GM13977 (cell line): Measurements from ENCODE around the gene EEFSEC.

ENCODE experiments used
- DNase-seq: peaks from one replicate; pipeline ENCODE4 v3.0.0; 2012; ENCODE audit warnings: low spot score
- CTCF ChIP-seq: IDR thresholded peaks from 2 replicates; pipeline ENCODE4 v1.5.1; 2012; ENCODE audit warnings: mild to moderate bottlenecking, control low read depth; ENCODE audit not compliant: insufficient read depth; ENCODE audit errors: extremely low read depth, missing control alignments
- in situ Hi-C: fragments of 300-500 bp; cut with MboI; formaldehyde crosslinking; loops from one replicate; pipeline ENCODE4 v1.12.0; 2022; ENCODE audit warnings: low sequenced_read_pairs, low pct_unique_long_range_greater_than_20kb, mixed read lengths, inconsistent platforms; ENCODE audit not compliant: unreplicated experiment

The EEFSEC gene

DNA sequence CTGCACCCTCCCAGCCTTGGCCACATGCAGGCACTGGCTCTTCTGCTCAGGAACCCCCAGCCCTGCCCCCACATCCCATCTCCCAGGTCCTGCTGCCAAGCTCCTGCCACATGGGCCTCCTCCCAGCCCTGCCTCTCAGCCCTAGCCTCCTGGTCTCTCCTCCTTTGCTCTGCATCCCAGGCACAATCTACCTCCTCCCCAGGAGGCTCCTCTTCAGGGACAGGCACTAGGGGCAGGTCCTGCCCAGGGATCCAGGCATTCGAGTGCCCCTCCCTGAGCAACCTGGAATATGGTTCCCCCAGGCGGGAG, 301.0 kb downstream of the EEFSEC start:
- DNase-seq, result no peak
- TF ChIP-seq CTCF, result no peak
- in situ Hi-C loops, result no loop called here

DNA sequence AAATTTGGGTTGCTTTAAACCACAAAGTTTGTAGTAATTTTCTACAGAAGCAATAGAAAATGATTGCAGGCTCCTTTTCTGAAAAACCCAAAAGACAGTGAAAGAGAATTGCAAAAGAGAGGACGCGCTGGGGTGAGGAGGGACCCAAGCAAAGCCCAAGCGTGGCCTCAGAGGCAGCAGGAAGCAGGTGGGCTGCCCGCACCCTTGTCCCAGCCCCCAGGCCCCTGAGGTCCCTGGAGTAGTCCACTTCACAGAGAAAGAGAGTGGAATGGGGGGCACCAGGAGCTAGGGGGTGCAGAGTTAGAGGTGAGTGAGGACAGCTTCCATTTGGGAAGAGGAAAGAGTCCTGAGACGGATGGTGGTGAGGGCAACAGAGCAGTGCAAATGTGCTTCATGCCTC, 301.8 kb downstream of the EEFSEC start:
- in situ Hi-C loops, result no loop called here
- no peak for TF ChIP-seq CTCF
- no peak for DNase-seq

- in situ Hi-C loops, result no loop called here
- no peak for TF ChIP-seq CTCF
- DNase-seq, result no peak
These were observed 302.8 kb downstream of the EEFSEC start for GRCh38 chr3:128455786-128456748.

DNA sequence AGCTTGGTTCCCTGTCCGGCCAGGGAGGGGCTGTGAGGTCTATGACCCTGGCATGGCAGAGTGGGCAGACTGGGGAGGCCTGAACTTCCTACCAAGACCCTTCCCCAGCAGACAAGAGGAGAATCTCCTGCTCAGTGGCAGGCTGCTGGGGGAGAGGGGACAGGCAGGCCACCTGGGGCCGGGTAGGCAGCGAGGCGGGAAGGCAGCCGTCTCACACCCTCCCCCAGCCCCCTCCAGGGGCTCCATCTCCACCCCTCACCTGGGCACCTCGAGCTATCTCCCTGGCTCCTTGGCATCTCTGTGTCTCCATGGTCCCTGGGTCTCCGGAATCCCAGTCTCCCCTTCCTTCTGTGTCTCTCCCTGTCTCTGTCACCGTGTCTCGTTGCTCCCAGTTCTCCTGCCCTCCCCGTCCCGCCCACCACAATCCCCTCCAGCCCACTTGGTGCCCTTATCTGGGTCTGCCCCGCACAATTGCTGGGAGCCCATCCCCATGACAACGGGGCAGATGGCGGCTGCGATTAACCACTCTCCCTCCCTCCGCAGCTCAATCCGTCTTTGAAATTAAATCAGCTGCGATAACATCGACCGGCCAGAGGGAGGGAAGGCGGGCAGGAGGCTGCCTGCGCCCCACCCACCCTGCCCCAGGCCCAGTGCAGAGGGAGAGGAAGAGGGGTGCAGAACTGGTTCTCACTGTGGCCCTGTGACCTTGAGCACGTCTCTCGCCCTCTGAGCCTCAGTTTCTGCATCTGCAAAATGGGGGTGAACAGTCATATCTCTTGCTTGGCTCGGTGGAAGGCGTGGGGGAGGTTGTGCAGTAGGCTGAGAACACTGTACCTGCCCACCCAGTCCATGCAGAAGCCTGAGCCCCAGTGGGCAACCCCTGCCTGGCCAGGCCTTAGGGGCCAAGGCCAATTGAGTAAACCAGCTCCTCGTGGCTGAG, 303.8 kb downstream of the EEFSEC start:
- TF ChIP-seq CTCF, result no peak
- DNase-seq, result no peak

GRCh38 chr3:128457937-128458336, 304.7 kb downstream of the EEFSEC start:
- in situ Hi-C loops, result no loop called here
- no peak for DNase-seq
- no peak for TF ChIP-seq CTCF

More for the DNA sequence above, 303.8 kb downstream of the EEFSEC start:
- in situ Hi-C loops, result no loop called here
